ENCODE results near the gene RTL5.

The RTL5 gene

DNA sequence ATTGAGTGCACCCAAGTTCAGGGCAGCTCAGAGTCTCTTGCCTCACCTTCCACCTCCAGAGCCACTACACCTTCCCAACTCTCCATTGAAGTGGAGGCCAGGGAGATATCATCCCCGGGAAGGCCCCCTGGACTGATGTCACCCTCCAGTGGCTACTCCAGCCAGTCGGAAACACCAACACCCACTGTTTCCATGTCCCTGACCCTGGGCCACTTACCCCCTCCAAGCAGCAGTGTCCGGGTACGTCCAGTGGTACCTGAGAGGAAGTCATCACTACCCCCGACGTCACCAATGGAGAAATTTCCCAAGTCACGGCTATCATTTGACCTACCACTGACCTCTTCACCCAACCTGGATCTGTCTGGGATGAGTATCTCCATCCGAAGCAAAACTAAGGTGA, 7.8 kb upstream of the RTL5 start:
- no peak for TF ChIP-seq EZH2 (IDR thresholded peaks at IDR 0.05; ENCODE audit: borderline replicate concordance, low read depth, low read length, severe bottlenecking)
- TF ChIP-seq, protein P1, sequence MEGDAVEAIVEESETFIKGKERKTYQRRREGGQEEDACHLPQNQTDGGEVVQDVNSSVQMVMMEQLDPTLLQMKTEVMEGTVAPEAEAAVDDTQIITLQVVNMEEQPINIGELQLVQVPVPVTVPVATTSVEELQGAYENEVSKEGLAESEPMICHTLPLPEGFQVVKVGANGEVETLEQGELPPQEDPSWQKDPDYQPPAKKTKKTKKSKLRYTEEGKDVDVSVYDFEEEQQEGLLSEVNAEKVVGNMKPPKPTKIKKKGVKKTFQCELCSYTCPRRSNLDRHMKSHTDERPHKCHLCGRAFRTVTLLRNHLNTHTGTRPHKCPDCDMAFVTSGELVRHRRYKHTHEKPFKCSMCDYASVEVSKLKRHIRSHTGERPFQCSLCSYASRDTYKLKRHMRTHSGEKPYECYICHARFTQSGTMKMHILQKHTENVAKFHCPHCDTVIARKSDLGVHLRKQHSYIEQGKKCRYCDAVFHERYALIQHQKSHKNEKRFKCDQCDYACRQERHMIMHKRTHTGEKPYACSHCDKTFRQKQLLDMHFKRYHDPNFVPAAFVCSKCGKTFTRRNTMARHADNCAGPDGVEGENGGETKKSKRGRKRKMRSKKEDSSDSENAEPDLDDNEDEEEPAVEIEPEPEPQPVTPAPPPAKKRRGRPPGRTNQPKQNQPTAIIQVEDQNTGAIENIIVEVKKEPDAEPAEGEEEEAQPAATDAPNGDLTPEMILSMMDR (IDR thresholded peaks at IDR 0.05; ENCODE audit: borderline replicate concordance, extremely low read depth, low read length, poor library complexity, severe bottlenecking), result no peak
- no peaks in the 10 kb centered on the region for H3K36me3 ChIP-seq (ENCODE audit: insufficient read depth, low read length)
- H3K4me2 ChIP-seq (ENCODE audit: insufficient read depth, low read length), result no peak overlapping the region
- H3K9me3 ChIP-seq (ENCODE audit: insufficient read depth, low read length, severe bottlenecking), result no peaks in the 10 kb centered on the region
- no peaks in the 10 kb centered on the region for H3K79me2 ChIP-seq (ENCODE audit: insufficient read depth, low read length)
- H3K27me3 ChIP-seq (ENCODE audit: insufficient read depth, low read length, poor library complexity), result no peaks in the 10 kb centered on the region
- H3K9ac ChIP-seq (ENCODE audit: low read depth, low read length), result no peak overlapping the region
- H4K20me1 ChIP-seq (ENCODE audit: insufficient read depth, low read length), result no peaks in the 10 kb centered on the region
- DNase-seq (no peak), ATAC-seq (ENCODE audit: insufficient read depth, low read depth) (no peak)
- no peaks in the 10 kb centered on the region for H3K4me1 ChIP-seq (ENCODE audit: insufficient read depth, low read length)
- no peak overlapping the region for H2AFZ ChIP-seq (ENCODE audit: low read depth, low read length)
- no peak overlapping the region for H3K4me3 ChIP-seq (ENCODE audit: low read depth in 1 of 2, low read length in 2 of 2)
- H3K27ac ChIP-seq (ENCODE audit: low read length), result no peak overlapping the region

DNA sequence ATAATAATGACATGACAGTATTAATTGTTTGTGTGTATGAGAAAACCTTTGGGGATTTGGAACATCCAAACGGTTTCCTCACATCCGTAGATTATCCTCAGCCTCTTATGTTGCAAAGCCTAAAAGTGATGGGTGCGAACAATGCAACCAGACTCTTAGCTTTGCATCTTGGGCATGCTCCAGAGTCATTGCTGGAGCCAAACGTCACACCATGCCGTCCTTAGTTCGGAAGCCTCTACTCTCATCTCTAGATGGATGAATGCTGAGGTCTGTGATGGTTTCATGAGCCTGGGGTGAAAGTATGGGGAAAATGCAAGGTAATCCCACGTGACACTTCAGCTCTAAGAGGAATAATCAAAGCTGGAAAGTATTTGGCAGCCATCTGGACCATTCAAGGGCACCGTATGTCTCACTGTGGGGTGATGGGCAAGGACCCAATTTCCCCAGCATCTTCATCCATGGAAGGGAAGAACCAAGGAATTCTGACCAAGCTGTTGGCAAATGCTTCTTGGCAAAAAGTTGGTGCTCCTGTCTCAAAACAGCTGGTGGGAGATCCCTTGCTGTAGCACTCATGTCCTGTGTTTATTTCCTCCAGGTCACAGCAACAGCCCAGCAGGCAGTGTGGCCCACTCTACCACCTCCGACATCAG, 6.3 kb upstream of the RTL5 start:
- ATAC-seq (ENCODE audit: insufficient read depth, low read depth), result no peak
- no peaks in the 10 kb centered on the region for H4K20me1 ChIP-seq (ENCODE audit: insufficient read depth, low read length)
- H3K27ac ChIP-seq (ENCODE audit: low read length), result no peak overlapping the region

DNA sequence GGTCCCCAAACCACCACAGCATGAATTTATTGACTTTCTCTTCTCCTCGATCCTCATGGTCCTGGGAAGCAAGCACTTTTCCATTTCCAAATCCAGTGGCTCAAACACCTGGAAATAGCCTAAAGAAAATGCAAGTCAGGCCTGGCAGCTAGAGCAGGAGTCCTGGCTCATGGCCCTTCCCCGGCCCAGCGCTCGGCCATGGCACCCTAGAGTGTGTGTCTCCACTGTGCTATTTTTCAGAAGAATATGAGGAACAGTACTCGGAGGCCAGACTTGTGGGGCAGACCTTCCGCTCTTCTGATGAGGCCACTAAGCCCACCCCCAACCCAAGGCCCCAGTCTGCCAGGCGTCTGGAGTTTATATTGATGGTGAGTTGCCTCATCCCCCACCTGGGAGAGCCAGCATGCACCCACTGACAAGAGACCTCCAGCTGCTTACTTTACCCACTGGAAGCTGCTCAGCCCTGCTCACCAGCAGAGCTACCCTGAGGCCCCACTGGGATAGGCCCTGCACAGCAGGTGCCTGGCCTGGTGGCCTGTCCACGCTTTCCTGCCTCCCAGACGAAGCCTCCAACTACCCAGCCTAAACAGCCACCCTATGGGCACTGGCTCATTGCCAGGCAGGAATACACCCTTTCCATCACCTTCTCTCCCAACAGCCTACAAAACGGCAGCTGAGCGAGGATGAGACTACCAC, 2.3 kb upstream of the RTL5 start:
- ATAC-seq (ENCODE audit: insufficient read depth, low read depth), result no peak
- Histone ChIP-seq H3K9me3 (ENCODE audit: insufficient read depth, low read length, severe bottlenecking) (no peaks in the 10 kb centered on the region), H3K4me2 (ENCODE audit: insufficient read depth, low read length) (no peak overlapping the region), H3K79me2 (ENCODE audit: insufficient read depth, low read length) (no peaks in the 10 kb centered on the region), H3K9ac (ENCODE audit: low read depth, low read length) (no peak overlapping the region), H2AFZ (ENCODE audit: low read depth, low read length) (no peak overlapping the region), H3K27me3 (ENCODE audit: insufficient read depth, low read length, poor library complexity) (no peaks in the 10 kb centered on the region), H3K4me1 (ENCODE audit: insufficient read depth, low read length) (no peaks in the 10 kb centered on the region), H3K36me3 (ENCODE audit: insufficient read depth, low read length) (no peaks in the 10 kb centered on the region), H3K27ac (ENCODE audit: low read length) (no peak overlapping the region), H4K20me1 (ENCODE audit: insufficient read depth, low read length) (no peaks in the 10 kb centered on the region), H3K4me3 (ENCODE audit: low read depth in 1 of 2, low read length in 2 of 2) (no peak overlapping the region)
- TF ChIP-seq EZH2 (IDR thresholded peaks at IDR 0.05; ENCODE audit: borderline replicate concordance, low read depth, low read length, severe bottlenecking), result no peak
- TF ChIP-seq, protein P1 (IDR thresholded peaks at IDR 0.05; ENCODE audit: borderline replicate concordance, extremely low read depth, low read length, poor library complexity, severe bottlenecking), result no peak
- DNase-seq, result no peak

More for the DNA sequence above, 6.3 kb upstream of the RTL5 start:
- DNase-seq, result no peak
- no peak overlapping the region for H3K4me2 ChIP-seq (ENCODE audit: insufficient read depth, low read length)
- H3K9me3 ChIP-seq (ENCODE audit: insufficient read depth, low read length, severe bottlenecking), result no peaks in the 10 kb centered on the region
- H3K4me1 ChIP-seq (ENCODE audit: insufficient read depth, low read length), result no peaks in the 10 kb centered on the region
- no peaks in the 10 kb centered on the region for H3K36me3 ChIP-seq (ENCODE audit: insufficient read depth, low read length)
- no peak overlapping the region for H3K4me3 ChIP-seq (ENCODE audit: low read depth in 1 of 2, low read length in 2 of 2)
- no peaks in the 10 kb centered on the region for H3K79me2 ChIP-seq (ENCODE audit: insufficient read depth, low read length)
- no peak overlapping the region for H3K9ac ChIP-seq (ENCODE audit: low read depth, low read length)
- H2AFZ ChIP-seq (ENCODE audit: low read depth, low read length), result no peak overlapping the region
- no peaks in the 10 kb centered on the region for H3K27me3 ChIP-seq (ENCODE audit: insufficient read depth, low read length, poor library complexity)
- TF ChIP-seq, protein P1 (IDR thresholded peaks at IDR 0.05; ENCODE audit: borderline replicate concordance, extremely low read depth, low read length, poor library complexity, severe bottlenecking), result no peak
- no peak for TF ChIP-seq EZH2 (IDR thresholded peaks at IDR 0.05; ENCODE audit: borderline replicate concordance, low read depth, low read length, severe bottlenecking)

All from DND-41 (cell line).